ENCODE measurements around the gene CACYBP.

GRCh38 chr1:174975764-174976163 is 24.0 kb upstream of the CACYBP start:
- TF ChIP-seq CTCF (IDR thresholded peaks at IDR 0.05; ENCODE audit: low read length) = no peak
- TF ChIP-seq EZH2 (IDR thresholded peaks at IDR 0.05; ENCODE audit: borderline replicate concordance, low read length) = no peak
